HEK293 (cell line): Measurements from ENCODE around the gene ARHGAP6.

Source experiments
- CTCF ChIA-PET: fragments of 350-600 bp; formaldehyde crosslinking; extraction: SDS; loops from one replicate; lab custom pipeline; 2021; ENCODE audit warnings: antibody characterized with exemption; lab: Yijun Ruan, JAX
- POLR2A ChIA-PET: fragments of 300-600 bp; formaldehyde crosslinking; extraction: SDS; loops from one replicate; lab custom pipeline; 2020; ENCODE audit warnings: antibody characterized with exemption, inconsistent platforms; lab: Yijun Ruan, JAX
- H3K27ac ChIP-seq: fragments of 200-500 bp; sonication (Bioruptor generic); 2 replicates; pipeline ENCODE4 v1.5.1; 2014; ENCODE audit warnings: low read depth, low read length, control low read depth, inconsistent platforms; ENCODE audit errors: extremely low read depth
- H3K36me3 ChIP-seq, 2 experiments: fragments of 200-500 bp in 1 of 2; sonication (Bioruptor generic) in 1 of 2; 1 replicate in 1 of 2; 2 replicates in 1 of 2; pipeline ENCODE4 v1.5.1; 2014 to 2017; ENCODE audit warnings: inconsistent platforms in 2 of 2, low read length in 2 of 2; ENCODE audit not compliant: control insufficient read depth in 2 of 2, insufficient read depth in 1 of 2
- H3K4me1 ChIP-seq: fragments of 200-500 bp; sonication (Bioruptor generic); 2 replicates; pipeline ENCODE4 v1.5.1; 2014; ENCODE audit warnings: mild to moderate bottlenecking, low read length, inconsistent platforms; ENCODE audit not compliant: control insufficient read depth, insufficient read depth
- H3K4me3 ChIP-seq: 2 replicates; pipeline ENCODE4 v1.5.1; 2011; ENCODE audit warnings: low read depth, mild to moderate bottlenecking, control low read depth, low read length, moderate library complexity
- H3K9me3 ChIP-seq: fragments of 200-500 bp; sonication (Bioruptor generic); 2 replicates; pipeline ENCODE4 v1.5.1; 2014; ENCODE audit warnings: low read depth, low read length, inconsistent platforms; ENCODE audit not compliant: control insufficient read depth, insufficient read depth
- PRDM1 ChIP-seq: fragments of 450-650 bp; formaldehyde crosslinking; IDR thresholded peaks from 2 replicates; pipeline ENCODE4; 2016; ENCODE audit warnings: missing biosample characterization, missing genetic modification characterization
- YY2 ChIP-seq: fragments of 450-650 bp; formaldehyde crosslinking; IDR thresholded peaks from 2 replicates; pipeline ENCODE4 v1.5.1; 2016; ENCODE audit warnings: missing biosample characterization, missing genetic modification characterization
- ZNF157 ChIP-seq: fragments of 450-650 bp; formaldehyde crosslinking; IDR thresholded peaks from 2 replicates; pipeline ENCODE4 v1.5.1; 2016; ENCODE audit warnings: missing biosample characterization, missing genetic modification characterization
- ZNF302 ChIP-seq: fragments of 450-650 bp; formaldehyde crosslinking; IDR thresholded peaks from 2 replicates; pipeline ENCODE4 v1.5.1; 2016; ENCODE audit warnings: missing biosample characterization, missing genetic modification characterization, low read depth
- ZNF510 ChIP-seq: fragments of 450-650 bp; formaldehyde crosslinking; IDR thresholded peaks from 2 replicates; pipeline ENCODE4 v1.5.1; 2018; ENCODE audit warnings: mild to moderate bottlenecking, missing genetic modification characterization, missing biosample characterization; ENCODE audit not compliant: insufficient replicate concordance
- ZNF529 ChIP-seq: fragments of 450-650 bp; formaldehyde crosslinking; IDR thresholded peaks from 2 replicates; pipeline ENCODE4 v1.5.1; 2017; ENCODE audit warnings: missing genetic modification characterization, missing biosample characterization; ENCODE audit not compliant: insufficient replicate concordance
- ZNF610 ChIP-seq: fragments of 450-650 bp; formaldehyde crosslinking; IDR thresholded peaks from 2 replicates; pipeline ENCODE4 v1.5.1; 2016; ENCODE audit warnings: missing biosample characterization, missing genetic modification characterization, borderline replicate concordance
- TF ChIP-seq, protein P1 (sequence below): fragments of 450-650 bp; formaldehyde crosslinking; IDR thresholded peaks from 2 replicates; pipeline ENCODE4 v1.5.1; 2016; ENCODE audit warnings: missing biosample characterization, missing genetic modification characterization, low read depth
- TF ChIP-seq, protein P2 (sequence below): fragments of 450-650 bp; formaldehyde crosslinking; IDR thresholded peaks from 2 replicates; pipeline ENCODE4 v1.5.1; 2016; ENCODE audit warnings: missing biosample characterization, missing genetic modification characterization
- TF ChIP-seq, protein P3 (sequence below): fragments of 450-650 bp; formaldehyde crosslinking; IDR thresholded peaks from 2 replicates; pipeline ENCODE4 v1.5.1; 2016; ENCODE audit warnings: missing biosample characterization, missing genetic modification characterization
- TF ChIP-seq, protein P4 (sequence below): fragments of 450-650 bp; formaldehyde crosslinking; IDR thresholded peaks from 2 replicates; pipeline ENCODE4 v1.5.1; 2016; ENCODE audit warnings: missing biosample characterization, missing genetic modification characterization, low read depth
- TF ChIP-seq, protein P5 (sequence below): fragments of 450-650 bp; formaldehyde crosslinking; IDR thresholded peaks from 2 replicates; pipeline ENCODE4 v1.5.1; 2016; ENCODE audit warnings: missing biosample characterization, missing genetic modification characterization

ARHGAP6 gene

DNA sequence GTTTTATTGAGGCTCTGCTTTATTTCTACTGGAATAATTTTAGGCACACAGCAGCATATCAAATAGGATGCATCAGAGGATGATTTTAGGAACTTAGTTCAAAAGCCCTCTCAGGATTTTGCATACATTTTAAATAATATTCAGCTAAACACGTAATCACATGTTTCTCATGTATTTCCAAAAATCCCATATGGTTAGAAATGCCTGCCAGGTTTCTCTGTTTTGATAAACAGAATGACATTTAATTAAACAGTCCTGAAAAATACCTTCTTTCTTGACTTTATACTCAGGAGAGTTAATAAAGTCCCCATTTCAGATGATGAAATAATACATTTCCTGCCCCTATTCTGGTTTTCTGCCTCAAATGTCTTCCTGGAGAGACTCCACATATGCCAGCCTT, 459.0 kb downstream of the ARHGAP6 start (continued):
- TF ChIP-seq, protein P1, sequence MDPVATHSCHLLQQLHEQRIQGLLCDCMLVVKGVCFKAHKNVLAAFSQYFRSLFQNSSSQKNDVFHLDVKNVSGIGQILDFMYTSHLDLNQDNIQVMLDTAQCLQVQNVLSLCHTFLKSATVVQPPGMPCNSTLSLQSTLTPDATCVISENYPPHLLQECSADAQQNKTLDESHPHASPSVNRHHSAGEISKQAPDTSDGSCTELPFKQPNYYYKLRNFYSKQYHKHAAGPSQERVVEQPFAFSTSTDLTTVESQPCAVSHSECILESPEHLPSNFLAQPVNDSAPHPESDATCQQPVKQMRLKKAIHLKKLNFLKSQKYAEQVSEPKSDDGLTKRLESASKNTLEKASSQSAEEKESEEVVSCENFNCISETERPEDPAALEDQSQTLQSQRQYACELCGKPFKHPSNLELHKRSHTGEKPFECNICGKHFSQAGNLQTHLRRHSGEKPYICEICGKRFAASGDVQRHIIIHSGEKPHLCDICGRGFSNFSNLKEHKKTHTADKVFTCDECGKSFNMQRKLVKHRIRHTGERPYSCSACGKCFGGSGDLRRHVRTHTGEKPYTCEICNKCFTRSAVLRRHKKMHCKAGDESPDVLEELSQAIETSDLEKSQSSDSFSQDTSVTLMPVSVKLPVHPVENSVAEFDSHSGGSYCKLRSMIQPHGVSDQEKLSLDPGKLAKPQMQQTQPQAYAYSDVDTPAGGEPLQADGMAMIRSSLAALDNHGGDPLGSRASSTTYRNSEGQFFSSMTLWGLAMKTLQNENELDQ = no peak
- no peak for TF ChIP-seq ZNF157 (tag by site-specific recombination)
- no peak for TF ChIP-seq ZNF302 (tag by site-specific recombination)
- TF ChIP-seq, protein P2, sequence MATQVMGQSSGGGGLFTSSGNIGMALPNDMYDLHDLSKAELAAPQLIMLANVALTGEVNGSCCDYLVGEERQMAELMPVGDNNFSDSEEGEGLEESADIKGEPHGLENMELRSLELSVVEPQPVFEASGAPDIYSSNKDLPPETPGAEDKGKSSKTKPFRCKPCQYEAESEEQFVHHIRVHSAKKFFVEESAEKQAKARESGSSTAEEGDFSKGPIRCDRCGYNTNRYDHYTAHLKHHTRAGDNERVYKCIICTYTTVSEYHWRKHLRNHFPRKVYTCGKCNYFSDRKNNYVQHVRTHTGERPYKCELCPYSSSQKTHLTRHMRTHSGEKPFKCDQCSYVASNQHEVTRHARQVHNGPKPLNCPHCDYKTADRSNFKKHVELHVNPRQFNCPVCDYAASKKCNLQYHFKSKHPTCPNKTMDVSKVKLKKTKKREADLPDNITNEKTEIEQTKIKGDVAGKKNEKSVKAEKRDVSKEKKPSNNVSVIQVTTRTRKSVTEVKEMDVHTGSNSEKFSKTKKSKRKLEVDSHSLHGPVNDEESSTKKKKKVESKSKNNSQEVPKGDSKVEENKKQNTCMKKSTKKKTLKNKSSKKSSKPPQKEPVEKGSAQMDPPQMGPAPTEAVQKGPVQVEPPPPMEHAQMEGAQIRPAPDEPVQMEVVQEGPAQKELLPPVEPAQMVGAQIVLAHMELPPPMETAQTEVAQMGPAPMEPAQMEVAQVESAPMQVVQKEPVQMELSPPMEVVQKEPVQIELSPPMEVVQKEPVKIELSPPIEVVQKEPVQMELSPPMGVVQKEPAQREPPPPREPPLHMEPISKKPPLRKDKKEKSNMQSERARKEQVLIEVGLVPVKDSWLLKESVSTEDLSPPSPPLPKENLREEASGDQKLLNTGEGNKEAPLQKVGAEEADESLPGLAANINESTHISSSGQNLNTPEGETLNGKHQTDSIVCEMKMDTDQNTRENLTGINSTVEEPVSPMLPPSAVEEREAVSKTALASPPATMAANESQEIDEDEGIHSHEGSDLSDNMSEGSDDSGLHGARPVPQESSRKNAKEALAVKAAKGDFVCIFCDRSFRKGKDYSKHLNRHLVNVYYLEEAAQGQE (tag by site-specific recombination) = no peak
- TF ChIP-seq, protein P3, sequence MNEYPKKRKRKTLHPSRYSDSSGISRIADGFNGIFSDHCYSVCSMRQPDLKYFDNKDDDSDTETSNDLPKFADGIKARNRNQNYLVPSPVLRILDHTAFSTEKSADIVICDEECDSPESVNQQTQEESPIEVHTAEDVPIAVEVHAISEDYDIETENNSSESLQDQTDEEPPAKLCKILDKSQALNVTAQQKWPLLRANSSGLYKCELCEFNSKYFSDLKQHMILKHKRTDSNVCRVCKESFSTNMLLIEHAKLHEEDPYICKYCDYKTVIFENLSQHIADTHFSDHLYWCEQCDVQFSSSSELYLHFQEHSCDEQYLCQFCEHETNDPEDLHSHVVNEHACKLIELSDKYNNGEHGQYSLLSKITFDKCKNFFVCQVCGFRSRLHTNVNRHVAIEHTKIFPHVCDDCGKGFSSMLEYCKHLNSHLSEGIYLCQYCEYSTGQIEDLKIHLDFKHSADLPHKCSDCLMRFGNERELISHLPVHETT = no peak
- no peak for TF ChIP-seq ZNF529

DNA sequence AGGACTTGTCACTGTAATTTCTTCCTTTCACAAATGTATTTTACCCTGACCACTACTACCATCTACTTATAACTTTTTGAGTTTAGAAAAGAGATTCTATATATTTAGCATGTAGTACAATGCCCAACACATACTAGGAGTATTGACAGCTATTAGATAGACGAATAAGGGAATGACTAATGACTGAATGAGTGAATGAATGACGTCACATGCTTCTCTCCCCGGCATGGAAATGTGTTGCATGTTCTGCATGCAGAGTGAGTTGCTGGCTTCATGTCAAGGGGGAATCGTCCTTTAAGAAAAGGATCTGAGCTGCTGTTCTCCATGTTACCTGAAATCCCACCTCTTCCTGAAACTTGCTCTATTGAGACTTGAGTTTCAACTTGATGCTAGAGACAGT, 459.9 kb downstream of the ARHGAP6 start:
- no peaks in the 10 kb centered on the region for H3K4me1 ChIP-seq
- no peaks in the 10 kb centered on the region for H3K36me3 ChIP-seq
- H3K9me3 ChIP-seq = no peaks in the 10 kb centered on the region
- TF ChIP-seq PRDM1 (tag by site-specific recombination) = no peak
- no peak for TF ChIP-seq YY2 (tag by site-specific recombination)
- TF ChIP-seq, protein P4, sequence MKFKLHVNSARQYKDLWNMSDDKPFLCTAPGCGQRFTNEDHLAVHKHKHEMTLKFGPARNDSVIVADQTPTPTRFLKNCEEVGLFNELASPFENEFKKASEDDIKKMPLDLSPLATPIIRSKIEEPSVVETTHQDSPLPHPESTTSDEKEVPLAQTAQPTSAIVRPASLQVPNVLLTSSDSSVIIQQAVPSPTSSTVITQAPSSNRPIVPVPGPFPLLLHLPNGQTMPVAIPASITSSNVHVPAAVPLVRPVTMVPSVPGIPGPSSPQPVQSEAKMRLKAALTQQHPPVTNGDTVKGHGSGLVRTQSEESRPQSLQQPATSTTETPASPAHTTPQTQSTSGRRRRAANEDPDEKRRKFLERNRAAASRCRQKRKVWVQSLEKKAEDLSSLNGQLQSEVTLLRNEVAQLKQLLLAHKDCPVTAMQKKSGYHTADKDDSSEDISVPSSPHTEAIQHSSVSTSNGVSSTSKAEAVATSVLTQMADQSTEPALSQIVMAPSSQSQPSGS (tag by site-specific recombination) = 0 out of 2 replicates have a peak, but pooled peaks have one; percentile 6
- TF ChIP-seq, all 188 proteins: peak for 1
- Histone ChIP-seq H3K27ac (no peak overlapping the region), H3K4me3 (no peak overlapping the region)
- POLR2A ChIA-PET = no interaction called here
- CTCF ChIA-PET = no interaction called here

DNA sequence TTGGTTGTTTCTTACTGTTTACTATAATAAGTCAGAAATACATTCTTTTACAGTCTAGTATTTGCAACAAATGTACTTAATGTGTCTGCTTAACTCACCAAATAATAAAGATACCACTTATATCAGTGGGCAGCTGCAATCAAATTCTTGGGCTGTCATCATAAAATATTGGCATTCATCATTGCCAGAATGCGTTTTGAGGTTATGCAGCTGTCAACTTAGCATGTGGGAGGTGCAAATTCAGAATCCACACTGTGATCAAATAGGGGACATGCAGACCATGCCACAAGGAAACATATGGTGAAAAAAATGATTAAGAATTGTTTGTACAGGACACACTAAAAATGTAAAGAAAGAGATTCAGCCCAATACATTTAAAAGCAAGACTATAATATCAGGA, 468.0 kb downstream of the ARHGAP6 start:
- no peaks in the 10 kb centered on the region for H3K9me3 ChIP-seq
- TF ChIP-seq ZNF610 (tag by site-specific recombination) (no peak), ZNF510 (tag by site-specific recombination) (no peak), ZNF302 (tag by site-specific recombination) (no peak)
- TF ChIP-seq, protein P5, sequence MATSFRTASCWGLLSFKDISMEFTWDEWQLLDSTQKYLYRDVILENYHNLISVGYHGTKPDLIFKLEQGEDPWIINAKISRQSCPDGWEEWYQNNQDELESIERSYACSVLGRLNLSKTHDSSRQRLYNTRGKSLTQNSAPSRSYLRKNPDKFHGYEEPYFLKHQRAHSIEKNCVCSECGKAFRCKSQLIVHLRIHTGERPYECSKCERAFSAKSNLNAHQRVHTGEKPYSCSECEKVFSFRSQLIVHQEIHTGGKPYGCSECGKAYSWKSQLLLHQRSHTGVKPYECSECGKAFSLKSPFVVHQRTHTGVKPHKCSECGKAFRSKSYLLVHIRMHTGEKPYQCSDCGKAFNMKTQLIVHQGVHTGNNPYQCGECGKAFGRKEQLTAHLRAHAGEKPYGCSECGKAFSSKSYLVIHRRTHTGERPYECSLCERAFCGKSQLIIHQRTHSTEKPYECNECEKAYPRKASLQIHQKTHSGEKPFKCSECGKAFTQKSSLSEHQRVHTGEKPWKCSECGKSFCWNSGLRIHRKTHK (tag by site-specific recombination) = no peak
- H3K36me3 ChIP-seq = no peaks in the 10 kb centered on the region
- no peaks in the 10 kb centered on the region for H3K4me1 ChIP-seq
- H3K27ac ChIP-seq = no peak overlapping the region
- ChIA-PET CTCF (interaction anchor here (0.6 kb wide), 2 partner anchors 178 to 1048 kb away, joined by 5 read pairs; no protein-coding TSS in a partner anchor), POLR2A (no interaction called here)
- no peak overlapping the region for H3K4me3 ChIP-seq
